Breast epithelium (tissue), 4 donors: ENCODE data around the gene CSAD. TPM values are rescaled to one million over a fixed set of nuclear protein-coding genes. Genes with fewer than 3 reads are reported as not detected.
"Not testable (repeated sequence)": the region's sequence is repeated elsewhere in the genome, so short reads cannot be mapped to it uniquely, and the experiment has no call there.

Experiments used
- DNase-seq, 2 donors: peaks; one replicate each; pipeline ENCODE4 v3.0.0-alpha.2; 2019; ENCODE audit warnings: low spot score in 2 of 2
- H3K27ac ChIP-seq, 2 donors: fragments of 200-600 bp; sonication (generic) in 1 of 2; one replicate each; pipeline ENCODE4 v1.5.1; 2016 to 2019; ENCODE audit warnings: mild to moderate bottlenecking in 1 of 2
- H3K27me3 ChIP-seq, 2 donors: fragments of 200-600 bp; sonication (generic) in 1 of 2; one replicate each; pipeline versions ENCODE4 v1.5.1 to v1.6.0; 2017 to 2019; ENCODE audit warnings: control low read depth in 1 of 2, mild to moderate bottlenecking in 1 of 2
- H3K36me3 ChIP-seq: fragments of 200-600 bp; one replicate; pipeline ENCODE4 v1.5.1; 2019
- H3K4me1 ChIP-seq, 2 donors: fragments of 200-600 bp; sonication (generic); one replicate each; pipeline ENCODE4 v1.5.1; 2016 to 2019; ENCODE audit warnings: control low read depth in 1 of 2
- H3K4me3 ChIP-seq, 3 donors: fragments of 200-600 bp; sonication (generic); 1 replicate in 2 of 3; 2 replicates in 1 of 3; pipeline ENCODE4 v1.5.1; 2016 to 2019; ENCODE audit warnings: mild to moderate bottlenecking in 3 of 3, moderate library complexity in 2 of 3
- H3K9me3 ChIP-seq, 2 donors: fragments of 200-600 bp; sonication (generic) in 1 of 2; one replicate each; pipeline ENCODE4 v1.5.1; 2016 to 2019; ENCODE audit warnings: control low read depth in 1 of 2
- CTCF ChIP-seq, 3 donors: fragments of 450-650 bp; IDR thresholded peaks; one replicate each; pipeline ENCODE4 v1.5.1; 2016 to 2017; ENCODE audit warnings: antibody characterized with exemption in 3 of 3, mild to moderate bottlenecking in 3 of 3, moderate library complexity in 3 of 3
- POLR2A ChIP-seq: fragments of 450-650 bp; IDR thresholded peaks from one replicate; pipeline ENCODE4 v1.6.1; 2016; ENCODE audit warnings: antibody characterized with exemption, mild to moderate bottlenecking, moderate library complexity
- POLR2AphosphoS5 ChIP-seq, 3 donors: sonication (generic); formaldehyde crosslinking; IDR thresholded peaks; one replicate each; pipeline ENCODE4 v1.6.1; 2017; ENCODE audit warnings: antibody characterized with exemption in 3 of 3
- intact Hi-C: fragments of 100-400 bp; cut with DNase I; formaldehyde crosslinking; loops from one replicate; pipeline ENCODE4 v1.15.1; 2023; ENCODE audit warnings: low total_unique reads
- total RNA-seq, 3 donors: library from RNA; depleted of rRNA; stranded (reverse); fragments of >200 nt; gene quantifications; one replicate each; pipeline ENCODE4 v1.1.0, GENCODE V29; 2016

Gene CSAD
- total RNA-seq, 3 donors from 2014 or later: 60.2 to 74.1 (median 68.8) TPM

DNA sequence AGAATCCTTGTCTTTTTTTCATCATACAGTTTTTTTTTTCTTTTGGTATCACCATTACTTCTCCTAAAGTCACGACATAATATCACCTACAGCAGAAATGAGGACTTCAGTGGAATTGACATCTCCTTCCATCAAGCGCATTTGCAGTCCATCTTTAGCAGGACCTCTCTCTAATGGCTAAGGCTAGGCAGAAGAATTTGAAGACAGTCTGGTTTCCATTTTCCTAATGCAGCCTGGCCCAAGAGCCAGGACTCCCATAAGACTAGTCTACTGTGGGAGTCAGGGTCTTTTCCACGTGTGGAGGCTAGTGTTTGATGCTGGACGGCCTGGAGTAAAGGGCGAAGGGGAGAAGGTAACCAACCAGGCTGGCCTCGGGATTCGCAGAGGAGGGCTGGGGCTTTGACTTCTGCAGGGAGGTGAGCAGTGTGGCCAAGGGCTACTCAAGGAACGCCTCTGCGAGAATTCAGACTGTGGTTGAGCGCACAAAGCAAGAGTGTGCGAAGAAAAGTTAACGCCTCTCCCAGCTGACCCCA is 972 bp downstream of the CSAD start:
- Histone ChIP-seq H3K36me3 (no peaks in the 10 kb centered on the region), H3K4me3 (peak overlapping the region; percentile 59 to 87 (median 86)), H3K9me3 (no peaks in the 10 kb centered on the region), H3K27ac (peak overlapping the region; percentile 90 to 97), H3K4me1 (peaks cover 5 to 27% of the 10 kb centered on the region in 2 donors), H3K27me3 (no peaks in the 10 kb centered on the region)
- intact Hi-C loops: loop anchor here (5.0 kb wide), 1 partner anchor 163 kb away; no protein-coding TSS in a partner anchor
- TF ChIP-seq POLR2AphosphoS5 (IDR thresholded peaks at IDR 0.05) (no peak), CTCF (IDR thresholded peaks at IDR 0.05) (no peak), POLR2A (no peak)
- peak in 1 of 2 donors; percentile 46 for DNase-seq

DNA sequence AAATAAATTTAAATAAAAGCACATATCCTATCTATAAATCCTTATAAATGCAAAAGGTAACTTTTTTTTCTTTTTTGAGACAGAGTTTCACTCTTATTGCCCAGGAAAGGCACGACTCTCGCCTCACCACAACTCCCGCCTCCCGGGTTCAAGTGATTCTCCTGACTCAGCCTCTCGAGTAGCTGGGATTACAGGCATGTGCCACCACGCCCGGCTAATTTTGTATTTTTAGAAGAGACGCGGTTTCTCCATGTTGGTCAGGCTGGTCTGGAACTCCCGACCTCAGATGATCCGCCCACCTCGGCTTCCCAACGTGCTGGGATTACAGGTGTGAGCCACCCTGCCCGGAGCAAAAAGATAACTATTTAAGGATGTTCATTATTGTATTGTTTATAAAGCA is 1.9 kb downstream of the CSAD start:
- H3K27ac ChIP-seq, H3K27me3 ChIP-seq, H3K9me3 ChIP-seq, H3K36me3 ChIP-seq, H3K4me3 ChIP-seq: not testable (repeated sequence)
- peak in 1 of 2 donors; percentile 24 for DNase-seq
- H3K4me1 ChIP-seq: peaks cover 5 to 27% of the 10 kb centered on the region in 2 donors
- intact Hi-C loops: loop anchor here (5.0 kb wide), 1 partner anchor 163 kb away; no protein-coding TSS in a partner anchor

GRCh38 chr12:53177447-53177846 is 3.3 kb downstream of the CSAD start:
- H3K27ac ChIP-seq, H3K27me3 ChIP-seq, H3K4me3 ChIP-seq, H3K36me3 ChIP-seq, H3K9me3 ChIP-seq: not testable (repeated sequence)
- H3K4me1 ChIP-seq: peaks cover 0 to 19% of the 10 kb centered on the region in 2 donors
- intact Hi-C loops: loop anchor here (5.0 kb wide), 1 partner anchor 165 kb away; no protein-coding TSS in a partner anchor
- DNase-seq: peak in 1 of 2 donors; percentile 7

- DNase-seq: no peak
- peaks cover 4 to 14% of the 10 kb centered on the region in 2 donors for H3K4me1 ChIP-seq
- intact Hi-C loops: loop anchor here (5.0 kb wide), 1 partner anchor 166 kb away; no protein-coding TSS in a partner anchor
- H3K4me3 ChIP-seq: no peak overlapping the region
- no peaks in the 10 kb centered on the region for H3K27me3 ChIP-seq
- H3K36me3 ChIP-seq: no peaks in the 10 kb centered on the region
- H3K9me3 ChIP-seq: no peaks in the 10 kb centered on the region
- no peak for TF ChIP-seq CTCF (IDR thresholded peaks at IDR 0.05)
- no peak for TF ChIP-seq POLR2AphosphoS5 (IDR thresholded peaks at IDR 0.05)
- TF ChIP-seq POLR2A: no peak
- H3K27ac ChIP-seq: no peak overlapping the region
These were observed 4.0 kb downstream of the CSAD start for GRCh38 chr12:53176750-53177149.

- H3K4me1 ChIP-seq: peaks cover 4 to 15% of the 10 kb centered on the region in 2 donors
- TF ChIP-seq POLR2A (no peak), POLR2AphosphoS5 (IDR thresholded peaks at IDR 0.05) (no peak), CTCF (IDR thresholded peaks at IDR 0.05) (no peak)
These were observed 5.7 kb downstream of the CSAD start for GRCh38 chr12:53174881-53175491.

GRCh38 chr12:53173085-53173715 is 7.5 kb downstream of the CSAD start:
- TF ChIP-seq POLR2A: no peak
- no peak for TF ChIP-seq CTCF (IDR thresholded peaks at IDR 0.05)
- no peak for TF ChIP-seq POLR2AphosphoS5 (IDR thresholded peaks at IDR 0.05)
- Histone ChIP-seq H3K27ac (no peak overlapping the region), H3K36me3 (no peaks in the 10 kb centered on the region), H3K4me1 (peaks cover 4 to 6% of the 10 kb centered on the region in 2 donors), H3K4me3 (no peak overlapping the region), H3K9me3 (no peaks in the 10 kb centered on the region), H3K27me3 (no peaks in the 10 kb centered on the region)
- intact Hi-C loops: no loop called here
- DNase-seq: peak in 1 of 2 donors; percentile 41

More at GRCh38 chr12:53174881-53175491, 5.7 kb downstream of the CSAD start:
- H3K27me3 ChIP-seq: no peaks in the 10 kb centered on the region
- intact Hi-C loops: loop anchor here (5.0 kb wide), 1 partner anchor 167 kb away; no protein-coding TSS in a partner anchor
- H3K36me3 ChIP-seq: no peaks in the 10 kb centered on the region
- DNase-seq: peak in 1 of 2 donors; percentile 54
- H3K9me3 ChIP-seq: no peaks in the 10 kb centered on the region
- H3K27ac ChIP-seq: no peak overlapping the region
- H3K4me3 ChIP-seq: no peak overlapping the region
